ENCODE data around the gene PDP2.
"Not testable (repeated sequence)": the region's sequence is repeated elsewhere in the genome, so short reads cannot be mapped to it uniquely, and the experiment has no call there.

Gene PDP2

GRCh38 chr16:66921729-66922450, 41.6 kb downstream of the PDP2 start:
- DNase-seq = no peak

GRCh38 chr16:66923247-66923731, 43.0 kb downstream of the PDP2 start:
- DNase-seq = peak; percentile 60

GRCh38 chr16:66923866-66924265, 43.6 kb downstream of the PDP2 start:
- no peak for DNase-seq

GRCh38 chr16:66924527-66925321, 44.4 kb downstream of the PDP2 start:
- no peak for DNase-seq

- DNase-seq = no peak
These were observed 45.1 kb downstream of the PDP2 start, which contains the start of gene RRAD for GRCh38 chr16:66925322-66925840. Gene RRAD (minus strand): TSS chr16:66925535. CDS start chr16:66925179, 356 bp downstream.

GRCh38 chr16:66926171-66926947, 46.0 kb downstream of the PDP2 start:
- no peak for DNase-seq

- DNase-seq = no peak
These were observed 46.7 kb downstream of the PDP2 start for GRCh38 chr16:66926961-66927436.

- DNase-seq = no peak
These were observed 47.8 kb downstream of the PDP2 start for GRCh38 chr16:66927918-66928649.

GRCh38 chr16:66928702-66929388, 48.5 kb downstream of the PDP2 start:
- DNase-seq = no peak

- no peak for DNase-seq
These were observed 49.9 kb downstream of the PDP2 start for GRCh38 chr16:66930189-66930588.

- DNase-seq = no peak
These were observed 51.4 kb downstream of the PDP2 start for GRCh38 chr16:66931665-66932064.

GRCh38 chr16:66932076-66932475, 51.8 kb downstream of the PDP2 start:
- no peak for DNase-seq

- no peak for DNase-seq
These were observed 53.4 kb downstream of the PDP2 start for GRCh38 chr16:66933776-66934137.

- peak; percentile 80 for DNase-seq
These were observed 54.0 kb downstream of the PDP2 start, which contains the start of gene CIAO2B for GRCh38 chr16:66934138-66934838. Gene CIAO2B (minus strand): TSS chr16:66934402. CDS start chr16:66934364, 38 bp downstream.

GRCh38 chr16:66934839-66935313, 54.6 kb downstream of the PDP2 start:
- DNase-seq = not testable (repeated sequence)

GRCh38 chr16:66935314-66936011, 55.1 kb downstream of the PDP2 start, which contains the start of gene CES2:
Gene CES2 (plus strand): TSS chr16:66935516. CDS start chr16:66935636, 120 bp downstream.
- no peak for DNase-seq

GRCh38 chr16:66936462-66936861, 56.1 kb downstream of the PDP2 start:
- no peak for DNase-seq

- no peak for DNase-seq
These were observed 56.7 kb downstream of the PDP2 start for GRCh38 chr16:66936889-66937554.

- DNase-seq = no peak
These were observed 57.5 kb downstream of the PDP2 start for GRCh38 chr16:66937725-66938337.
